Motor neuron (in vitro differentiated cells): ENCODE results near the gene STAM. TPM values are rescaled to one million over a fixed set of nuclear protein-coding genes. Genes with fewer than 3 reads are reported as not detected.

ENCODE experiments used
- ATAC-seq, 8 experiments: fragments of 200-7000 bp; cut with Tn5 transposase; replicated peaks in 6 of 8; 2 replicates each; pipeline ENCODE4 v1.8.0; 2021; ENCODE audit warnings: mild to moderate bottlenecking in 8 of 8, moderate library complexity in 8 of 8
- H3K27ac ChIP-seq, 2 donors: fragments of 250-450 bp; sonication (Bioruptor Pico); 2 replicates each; pipeline ENCODE4 v1.9.0; 2021; ENCODE audit warnings: antibody characterized with exemption in 2 of 2, mild to moderate bottlenecking in 2 of 2, moderate library complexity in 1 of 2
- H3K4me1 ChIP-seq, 2 donors: fragments of 250-450 bp; sonication (Bioruptor Pico); replicated peaks in 1 of 2; 2 replicates each; pipeline ENCODE4 v1.6.1; 2021; ENCODE audit warnings: antibody characterized with exemption in 2 of 2, mild to moderate bottlenecking in 2 of 2, moderate library complexity in 1 of 2
- H3K4me3 ChIP-seq, 5 donors: fragments of 250-450 bp; sonication (Bioruptor Pico); 2 replicates each; pipeline ENCODE4 v1.9.0; 2021; ENCODE audit warnings: antibody characterized with exemption in 5 of 5, mild to moderate bottlenecking in 5 of 5, moderate library complexity in 4 of 5
- WGBS, 10 experiments: fragments of 450-650 bp; shearing (Covaris generic); methylation state at CpG; one replicate each; pipeline ENCODE4 v1.0.0; 2022; 5-methylcytosine and 5-hydroxymethylcytosine counted together
- in situ Hi-C, 9 experiments: fragments of 400-800 bp; cut with MboI; loops; one replicate each; pipeline ENCODE4 v1.15.0; 2021; ENCODE audit warnings: low sequenced_read_pairs in 9 of 9, low pct_unique_long_range_greater_than_20kb in 2 of 9; ENCODE audit not compliant: unreplicated experiment in 9 of 9
- total RNA-seq, 8 experiments: library from RNA; unstranded; fragments of 300-600 nt; gene quantifications; 2 replicates each; pipeline versions ENCODE4 v1.2.3 to v1.2.4, GENCODE V29; 2022

STAM gene
- total RNA-seq, result 10 to 100 TPM; 15.9 to 35.6 (median 25.8) TPM

- in situ Hi-C loops, result no loop called here
- H3K4me1 ChIP-seq, result peaks cover 14 to 18% of the 10 kb centered on the region in 2 donors
- 0% methylated on average over 1 to 34 of the region's 37 CpGs; no CpG with 5 or more reads in 3 of the 10 experiments for WGBS, 10 experiments
- peak within 1 kb of the TSS; percentile 53 to 94 (median 75) for H3K4me3 ChIP-seq
- ATAC-seq, result peak; percentile 80 to 96 (median 94)
- peak within 1 kb of the TSS; percentile 99 to 100 for H3K27ac ChIP-seq
Observed at GRCh38 chr10:17643755-17644484, at the start of gene STAM. Gene STAM, plus strand, starts transcription at chr10:17644151. Its CDS starts 189 bp downstream, at chr10:17644340.

- Histone ChIP-seq H3K4me3 (no peak overlapping the region), H3K4me1 (no peaks in the 10 kb centered on the region), H3K27ac (no peak overlapping the region)
- ATAC-seq, result no peak
- in situ Hi-C loops, result loop anchor here in 1 of 9 experiments (25.0 kb wide), 1 partner anchor 310 kb away; no protein-coding TSS in a partner anchor
- 49 to 100% (median 89%) methylated on average over 1 to 3 of the region's 3 CpGs; no CpG with 5 or more reads in 2 of the 10 experiments for WGBS, 10 experiments
Observed at GRCh38 chr10:17597386-17597785, 46.6 kb upstream of the STAM start.

GRCh38 chr10:17599089-17599488 is 44.9 kb upstream of the STAM start:
- H3K27ac ChIP-seq, result no peak overlapping the region
- in situ Hi-C loops, result loop anchor here in 1 of 9 experiments (25.0 kb wide), 1 partner anchor 312 kb away; no protein-coding TSS in a partner anchor
- H3K4me3 ChIP-seq, result no peak overlapping the region
- WGBS, 10 experiments, result 37 to 85% (median 75%) methylated on average over 2 to 8 of the region's 8 CpGs
- no peaks in the 10 kb centered on the region for H3K4me1 ChIP-seq
- peak in 2 of 8 experiments; percentile 47 to 52 for ATAC-seq

- Histone ChIP-seq H3K4me3 (no peak overlapping the region), H3K4me1 (no peaks in the 10 kb centered on the region), H3K27ac (no peak overlapping the region)
- in situ Hi-C loops, result loop anchor here in 7 of 9 experiments (25.0 kb wide), 5 partner anchors 131 to 631 kb away; no protein-coding TSS in a partner anchor
- WGBS, 10 experiments, result 50 to 93% (median 75%) methylated on average over 1 to 6 of the region's 6 CpGs
- ATAC-seq, result no peak
Observed at GRCh38 chr10:17605936-17606335, 38.0 kb upstream of the STAM start.

- in situ Hi-C loops, result loop anchor here in 7 of 9 experiments (25.0 kb wide), 5 partner anchors 131 to 631 kb away; no protein-coding TSS in a partner anchor
- WGBS, 10 experiments, result 25 to 90% (median 55%) methylated on average over 1 to 3 of the region's 3 CpGs; no CpG with 5 or more reads in 2 of the 10 experiments
- no peak overlapping the region for H3K27ac ChIP-seq
- H3K4me1 ChIP-seq, result no peaks in the 10 kb centered on the region
- ATAC-seq, result no peak
- no peak overlapping the region for H3K4me3 ChIP-seq
Observed at GRCh38 chr10:17606547-17607040, 37.4 kb upstream of the STAM start.

GRCh38 chr10:17607060-17607459 is 36.9 kb upstream of the STAM start:
- Histone ChIP-seq H3K4me1 (no peaks in the 10 kb centered on the region), H3K4me3 (no peak overlapping the region), H3K27ac (no peak overlapping the region)
- ATAC-seq, result no peak
- WGBS, 10 experiments, result 0 to 100% (median 40%) methylated on average over 1 to 2 of the region's 2 CpGs
- in situ Hi-C loops, result loop anchor here in 7 of 9 experiments (25.0 kb wide), 5 partner anchors 130 to 630 kb away; no protein-coding TSS in a partner anchor

- 0 to 57% (median 33%) methylated on average over 1 to 8 of the region's 9 CpGs; no CpG with 5 or more reads in 1 of the 10 experiments for WGBS, 10 experiments
- Histone ChIP-seq H3K4me1 (no peaks in the 10 kb centered on the region), H3K27ac (no peak overlapping the region), H3K4me3 (no peak overlapping the region)
- in situ Hi-C loops, result loop anchor here in 7 of 9 experiments (25.0 kb wide), 5 partner anchors 130 to 630 kb away; no protein-coding TSS in a partner anchor
- ATAC-seq, result peak; percentile 59 to 93 (median 72)
Observed at GRCh38 chr10:17607603-17608332, 36.2 kb upstream of the STAM start.

GRCh38 chr10:17609523-17610079 is 34.4 kb upstream of the STAM start:
- H3K4me1 ChIP-seq, result no peaks in the 10 kb centered on the region
- in situ Hi-C loops, result loop anchor here in 7 of 9 experiments (10.0 to 25.0 kb wide), 6 partner anchors 125 to 628 kb away; no protein-coding TSS in a partner anchor
- H3K27ac ChIP-seq, result no peak overlapping the region
- H3K4me3 ChIP-seq, result no peak overlapping the region
- 72 to 100% (median 90%) methylated on average over 1 to 11 of the region's 13 CpGs for WGBS, 10 experiments
- ATAC-seq, result no peak

- peak overlapping the region; percentile 59 to 88 (median 74) for H3K4me3 ChIP-seq
- ATAC-seq, result peak; percentile 63 to 72 (median 65)
- H3K27ac ChIP-seq, result peak overlapping the region; percentile 0 to 23
- WGBS, 10 experiments, result 1 to 65% (median 23%) methylated on average over 3 to 13 of the region's 48 CpGs
- in situ Hi-C loops, result loop anchor here in 7 of 9 experiments (10.0 to 25.0 kb wide), 6 partner anchors 118 to 621 kb away; no protein-coding TSS in a partner anchor
- H3K4me1 ChIP-seq, result no peaks in the 10 kb centered on the region
Observed at GRCh38 chr10:17616403-17617030, 27.4 kb upstream of the STAM start.

- H3K27ac ChIP-seq, result peak within 1 kb of the TSS; percentile 0 to 23
- in situ Hi-C loops, result loop anchor here in 7 of 9 experiments (10.0 to 25.0 kb wide), 6 partner anchors 118 to 620 kb away; no protein-coding TSS in a partner anchor
Observed at GRCh38 chr10:17617031-17617911, 26.7 kb upstream of the STAM start, which contains the start of gene HACD1. Gene HACD1, minus strand, starts transcription at chr10:17617374. Its CDS starts 35 bp downstream, at chr10:17617339.

GRCh38 chr10:17622061-17622460 is 21.9 kb upstream of the STAM start:
- peaks cover 0 to 4% of the 10 kb centered on the region in 2 donors for H3K4me1 ChIP-seq
- no peak for ATAC-seq
- H3K27ac ChIP-seq, result no peak overlapping the region
- WGBS, 10 experiments, result 26 to 100% (median 63%) methylated on average over 1 to 8 of the region's 8 CpGs; no CpG with 5 or more reads in 1 of the 10 experiments
- H3K4me3 ChIP-seq, result no peak overlapping the region
- in situ Hi-C loops, result loop anchor here in 7 of 9 experiments (25.0 kb wide), 5 partner anchors 115 to 615 kb away; no protein-coding TSS in a partner anchor

More at GRCh38 chr10:17617031-17617911, 26.7 kb upstream of the STAM start, which contains the start of gene HACD1:
- Histone ChIP-seq H3K4me3 (peak within 1 kb of the TSS; percentile 59 to 88 (median 74)), H3K4me1 (no peaks in the 10 kb centered on the region)
- peak; percentile 69 to 89 (median 86) for ATAC-seq
- 0 to 17% (median 0%) methylated on average over 1 to 6 of the region's 92 CpGs; no CpG with 5 or more reads in 5 of the 10 experiments for WGBS, 10 experiments
